Measurements from ENCODE around the gene ZNF219. TPM values are rescaled to one million over a fixed set of nuclear protein-coding genes. Genes with fewer than 3 reads are reported as not detected.

Gene ZNF219
- total and polyA plus RNA-seq, 2 of the 13 experiments (the other 11 are each of a cell fraction or from before 2014, with no cell fraction given) = 34.5 to 36.6 TPM

GRCh38 chr14:21068521-21069387 is 29.7 kb downstream of the ZNF219 start (continued):
- TF ChIP-seq REL (CRISPR knock-in tag; conservative IDR thresholded peaks at IDR 0.05) = no peak
- TF ChIP-seq TEAD2 (CRISPR knock-in tag; IDR thresholded peaks at IDR 0.05) = no peak
- TF ChIP-seq ZNF646 (CRISPR knock-in tag; IDR thresholded peaks at IDR 0.05) = no peak
- TF ChIP-seq ATF7-NPFF (CRISPR knock-in tag; IDR thresholded peaks at IDR 0.05; ENCODE audit: low read depth) = no peak
- TF ChIP-seq ZBED4 (CRISPR knock-in tag; IDR thresholded peaks at IDR 0.05; ENCODE audit: borderline replicate concordance) = no peak; the same call in 1 of the 2 replicates
- TF ChIP-seq IKZF1 (IDR thresholded peaks at IDR 0.05) = no peak
- TF ChIP-seq ZNF614 (CRISPR knock-in tag; IDR thresholded peaks at IDR 0.05; ENCODE audit: borderline replicate concordance) = peak; percentile 81
- no peak for TF ChIP-seq MED8 (CRISPR knock-in tag; IDR thresholded peaks at IDR 0.05; ENCODE audit: insufficient replicate concordance)
- no peak for TF ChIP-seq SIX1 (CRISPR knock-in tag; IDR thresholded peaks at IDR 0.05; ENCODE audit: borderline replicate concordance)
- no peak for TF ChIP-seq U2AF1 (optimal IDR thresholded peaks at IDR 0.05; ENCODE audit: low read depth, low read length)
- TF ChIP-seq SUZ12 (IDR thresholded peaks at IDR 0.05; ENCODE audit: low read depth, low read length) = no peak
- TF ChIP-seq ZNF292 (CRISPR knock-in tag; IDR thresholded peaks at IDR 0.05; ENCODE audit: borderline replicate concordance, low read depth) = no peak
- 0 out of 2 replicates have a peak, but pooled peaks have one; percentile 23 for TF ChIP-seq ETV5 (CRISPR knock-in tag; IDR thresholded peaks at IDR 0.05; ENCODE audit: borderline replicate concordance)
- TF ChIP-seq MYPOP (CRISPR knock-in tag; IDR thresholded peaks at IDR 0.05) = no peak; the same call in 1 of the 2 replicates
- peak; percentile 38; the same call in 1 of the 2 replicates for TF ChIP-seq ZFY (CRISPR knock-in tag; IDR thresholded peaks at IDR 0.05)
- TF ChIP-seq MED1 (CRISPR knock-in tag; IDR thresholded peaks at IDR 0.05) = peak; percentile 43; the same call in 1 of the 2 replicates
- no peak for TF ChIP-seq HMG20B (CRISPR knock-in tag; conservative IDR thresholded peaks at IDR 0.05)
- TF ChIP-seq JUN (CRISPR knock-in tag; IDR thresholded peaks at IDR 0.05) = no peak

All from HepG2 (cell line).